Vagina (tissue), 2 donors: Measurements from ENCODE around the gene MANEA. TPM values are rescaled to one million over a fixed set of nuclear protein-coding genes. Genes with fewer than 3 reads are reported as not detected.

Experiments used
- DNase-seq, 2 donors: peaks; one replicate each; pipeline ENCODE4 v3.0.0-alpha.2; 2017; ENCODE audit errors: extremely low spot score in 2 of 2
- H3K27ac ChIP-seq: fragments of 200-600 bp; sonication (generic); one replicate; pipeline ENCODE4 v1.5.1; 2019
- H3K27me3 ChIP-seq: fragments of 200-600 bp; sonication (generic); one replicate; pipeline ENCODE4 v1.5.1; 2019
- H3K36me3 ChIP-seq, 2 donors: fragments of 200-600 bp; sonication (generic); one replicate each; pipeline ENCODE4 v1.5.1; 2017 to 2019
- H3K4me1 ChIP-seq: fragments of 200-600 bp; sonication (generic); one replicate; pipeline ENCODE4 v1.5.1; 2019
- H3K4me3 ChIP-seq, 2 donors: fragments of 200-600 bp; sonication (generic); 1 replicate in 1 of 2; 2 replicates in 1 of 2; pipeline ENCODE4 v1.5.1; 2016 to 2019
- H3K9me3 ChIP-seq: fragments of 200-600 bp; sonication (generic); one replicate; pipeline ENCODE4 v1.5.1; 2019
- CTCF ChIP-seq, 3 experiments: fragments of 450-650 bp in 2 of 3; fragments of 200-600 bp in 1 of 3; sonication (generic) in 1 of 3; IDR thresholded peaks; one replicate each; pipeline ENCODE4 v1.5.1; 2017 to 2019; ENCODE audit warnings: antibody characterized with exemption in 3 of 3, mild to moderate bottlenecking in 2 of 3, moderate library complexity in 2 of 3
- POLR2A ChIP-seq, 2 donors: fragments of 450-650 bp; IDR thresholded peaks; one replicate each; pipeline ENCODE4 v1.6.1; 2017; ENCODE audit warnings: antibody characterized with exemption in 2 of 2, mild to moderate bottlenecking in 2 of 2, moderate library complexity in 2 of 2
- POLR2AphosphoS5 ChIP-seq, 2 donors: sonication (generic); formaldehyde crosslinking; IDR thresholded peaks; one replicate each; pipeline ENCODE4 v1.9.0; 2017; ENCODE audit warnings: antibody characterized with exemption in 2 of 2, mild to moderate bottlenecking in 2 of 2, low read depth in 1 of 2; ENCODE audit not compliant: insufficient read depth in 1 of 2
- intact Hi-C: fragments of 100-400 bp; cut with DNase I; formaldehyde crosslinking; loops from one replicate; pipeline ENCODE4 v1.15.1; 2023
- total RNA-seq: library from RNA; depleted of rRNA; stranded (reverse); fragments of >200 nt; gene quantifications from one replicate; pipeline ENCODE4 v1.2.3, GENCODE V29; 2016

Gene MANEA
- total RNA-seq, 1 donor from 2014 or later: 5.9 TPM

GRCh38 chr6:95629551-95629950 is 52.2 kb downstream of the MANEA start:
- Histone ChIP-seq H3K4me3 (no peak overlapping the region), H3K36me3 (no peaks in the 10 kb centered on the region), H3K27me3 (no peaks in the 10 kb centered on the region), H3K4me1 (no peaks in the 10 kb centered on the region), H3K9me3 (no peaks in the 10 kb centered on the region), H3K27ac (no peak overlapping the region)
- TF ChIP-seq POLR2AphosphoS5 (IDR thresholded peaks at IDR 0.05; ENCODE audit: insufficient read depth in 1 of 2, low read depth in 1 of 2) (no peak), POLR2A (IDR thresholded peaks at IDR 0.05) (no peak), CTCF (IDR thresholded peaks at IDR 0.05) (no peak)
- intact Hi-C loops: no loop called here
- DNase-seq: no peak

- H3K27me3 ChIP-seq: no peaks in the 10 kb centered on the region
- H3K4me1 ChIP-seq: no peaks in the 10 kb centered on the region
- no peaks in the 10 kb centered on the region for H3K9me3 ChIP-seq
- TF ChIP-seq CTCF (IDR thresholded peaks at IDR 0.05) (no peak), POLR2A (IDR thresholded peaks at IDR 0.05) (no peak), POLR2AphosphoS5 (IDR thresholded peaks at IDR 0.05; ENCODE audit: insufficient read depth in 1 of 2, low read depth in 1 of 2) (no peak)
- H3K4me3 ChIP-seq: no peak overlapping the region
- intact Hi-C loops: no loop called here
- no peaks in the 10 kb centered on the region for H3K36me3 ChIP-seq
- no peak overlapping the region for H3K27ac ChIP-seq
- DNase-seq: no peak
These were observed 59.5 kb downstream of the MANEA start for GRCh38 chr6:95636552-95637431.

GRCh38 chr6:95648636-95649035 is 71.3 kb downstream of the MANEA start:
- no peak overlapping the region for H3K4me3 ChIP-seq
- no peaks in the 10 kb centered on the region for H3K27me3 ChIP-seq
- DNase-seq: no peak
- H3K4me1 ChIP-seq: no peaks in the 10 kb centered on the region
- no peak overlapping the region for H3K27ac ChIP-seq
- H3K9me3 ChIP-seq: no peaks in the 10 kb centered on the region
- intact Hi-C loops: no loop called here
- H3K36me3 ChIP-seq: no peaks in the 10 kb centered on the region
- TF ChIP-seq CTCF (IDR thresholded peaks at IDR 0.05) (no peak), POLR2AphosphoS5 (IDR thresholded peaks at IDR 0.05; ENCODE audit: insufficient read depth in 1 of 2, low read depth in 1 of 2) (no peak), POLR2A (IDR thresholded peaks at IDR 0.05) (no peak)

GRCh38 chr6:95649451-95649850 is 72.1 kb downstream of the MANEA start:
- intact Hi-C loops: no loop called here
- H3K36me3 ChIP-seq: no peaks in the 10 kb centered on the region
- H3K27me3 ChIP-seq: no peaks in the 10 kb centered on the region
- no peak overlapping the region for H3K27ac ChIP-seq
- TF ChIP-seq POLR2AphosphoS5 (IDR thresholded peaks at IDR 0.05; ENCODE audit: insufficient read depth in 1 of 2, low read depth in 1 of 2) (no peak), CTCF (IDR thresholded peaks at IDR 0.05) (no peak), POLR2A (IDR thresholded peaks at IDR 0.05) (no peak)
- no peaks in the 10 kb centered on the region for H3K9me3 ChIP-seq
- no peak overlapping the region for H3K4me3 ChIP-seq
- no peaks in the 10 kb centered on the region for H3K4me1 ChIP-seq
- no peak for DNase-seq

- Histone ChIP-seq H3K4me3 (no peak overlapping the region), H3K27ac (no peak overlapping the region), H3K36me3 (no peaks in the 10 kb centered on the region), H3K27me3 (no peaks in the 10 kb centered on the region), H3K9me3 (no peaks in the 10 kb centered on the region), H3K4me1 (no peaks in the 10 kb centered on the region)
- intact Hi-C loops: no loop called here
- DNase-seq: no peak
- TF ChIP-seq POLR2A (IDR thresholded peaks at IDR 0.05): no peak
- TF ChIP-seq POLR2AphosphoS5 (IDR thresholded peaks at IDR 0.05; ENCODE audit: insufficient read depth in 1 of 2, low read depth in 1 of 2): no peak
These were observed 76.8 kb downstream of the MANEA start for GRCh38 chr6:95654176-95654575.
